Measurements from ENCODE around the gene HOTAIR.

HOTAIR gene

DNA sequence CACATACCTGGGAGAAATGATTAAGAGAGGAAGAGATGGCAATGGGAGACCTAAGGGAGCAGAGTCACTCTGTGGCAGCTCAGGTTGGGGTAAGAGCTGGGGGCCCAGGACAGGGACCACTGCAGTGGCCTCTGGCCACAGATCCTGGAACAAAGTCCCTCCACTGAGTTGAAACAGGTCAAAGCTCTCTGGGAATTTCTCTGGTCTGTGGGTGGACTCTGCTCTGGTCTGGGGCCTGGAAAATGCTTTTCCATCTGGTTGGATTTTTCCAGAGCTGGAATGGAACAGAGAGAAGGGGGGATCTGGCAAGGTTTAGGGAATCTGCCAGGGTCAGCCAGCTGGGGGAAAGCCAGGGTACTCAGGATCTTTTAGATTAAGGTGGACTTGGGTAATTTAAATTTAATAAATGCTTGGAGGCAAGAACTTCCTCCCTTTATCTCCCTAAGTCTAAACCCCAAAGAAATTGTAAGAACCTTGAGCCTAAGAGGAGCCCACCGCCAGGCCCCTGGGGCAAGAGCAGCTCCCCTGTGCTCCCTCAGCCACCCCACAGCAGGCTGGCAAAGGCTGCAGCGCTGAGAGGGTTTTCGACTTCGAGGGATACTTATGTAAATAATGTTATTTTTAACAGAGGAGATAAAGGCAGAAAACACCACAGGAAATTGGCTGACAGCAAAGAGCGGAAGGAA lies 13.9 kb upstream of the HOTAIR start:
- DNase-seq (ENCODE audit: low read depth in 2 of 2) = no peak

DNA sequence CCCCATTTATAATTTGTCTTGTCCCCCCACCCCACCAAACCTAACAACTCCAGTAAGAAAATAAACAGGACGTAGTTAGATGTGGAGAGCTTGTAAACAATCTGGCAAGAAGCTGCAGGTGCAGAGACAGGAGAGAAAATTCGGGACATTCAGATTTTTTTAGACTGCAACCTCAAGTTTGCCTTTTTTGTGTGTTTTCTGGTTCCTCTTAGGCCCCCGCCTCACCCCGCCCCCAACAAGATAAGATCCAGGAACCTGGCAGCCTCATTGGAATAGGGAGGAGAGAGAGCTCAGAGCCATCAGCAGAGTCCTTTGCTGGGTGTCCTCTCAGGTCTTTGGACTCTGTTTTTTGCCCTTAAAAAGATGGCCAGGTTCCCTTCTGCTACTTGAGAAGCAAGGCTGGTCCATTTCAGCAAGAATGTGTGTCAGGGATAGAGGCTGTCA lies 13.1 kb upstream of the HOTAIR start:
- DNase-seq (ENCODE audit: low read depth in 2 of 2) = no peak

DNA sequence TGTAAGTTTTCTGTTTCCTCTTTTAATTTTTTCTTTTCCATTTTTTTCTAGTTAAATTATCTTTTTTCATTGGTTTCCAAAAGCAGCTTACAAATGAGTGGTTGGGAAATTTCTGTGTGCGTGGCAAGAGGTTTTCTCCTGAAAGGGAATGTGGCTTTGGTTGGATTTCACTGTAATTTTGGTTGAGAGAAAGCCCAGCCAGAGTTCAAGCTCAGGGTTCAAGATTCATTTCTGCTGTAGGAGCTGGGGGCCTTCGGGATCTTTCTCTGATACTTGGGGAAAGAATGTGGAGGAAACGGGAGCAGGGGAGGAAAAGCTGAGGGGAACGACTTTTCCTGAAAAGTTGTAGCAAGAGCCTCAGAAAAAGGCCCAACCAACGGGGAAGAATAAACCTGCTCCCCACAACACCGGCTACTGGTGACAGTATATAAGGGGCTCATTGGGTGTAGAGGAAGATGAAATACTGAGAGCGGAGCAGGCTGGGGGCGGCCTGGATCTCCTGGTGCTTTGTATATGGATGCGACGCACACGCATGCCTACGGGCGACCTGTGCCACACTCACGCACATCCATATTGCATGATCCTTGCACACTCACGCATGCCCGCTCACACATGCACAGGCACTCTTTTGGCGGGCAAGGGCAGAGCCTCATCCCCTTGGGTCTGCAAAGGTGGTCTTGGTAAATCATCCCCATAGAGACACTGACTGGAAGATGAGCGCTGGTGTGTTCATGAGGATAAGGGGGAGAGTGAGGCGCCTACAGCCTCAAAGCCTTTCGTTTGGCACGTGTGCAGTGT lies 12.1 kb upstream of the HOTAIR start:
- DNase-seq (ENCODE audit: low read depth in 2 of 2) = no peak

DNA sequence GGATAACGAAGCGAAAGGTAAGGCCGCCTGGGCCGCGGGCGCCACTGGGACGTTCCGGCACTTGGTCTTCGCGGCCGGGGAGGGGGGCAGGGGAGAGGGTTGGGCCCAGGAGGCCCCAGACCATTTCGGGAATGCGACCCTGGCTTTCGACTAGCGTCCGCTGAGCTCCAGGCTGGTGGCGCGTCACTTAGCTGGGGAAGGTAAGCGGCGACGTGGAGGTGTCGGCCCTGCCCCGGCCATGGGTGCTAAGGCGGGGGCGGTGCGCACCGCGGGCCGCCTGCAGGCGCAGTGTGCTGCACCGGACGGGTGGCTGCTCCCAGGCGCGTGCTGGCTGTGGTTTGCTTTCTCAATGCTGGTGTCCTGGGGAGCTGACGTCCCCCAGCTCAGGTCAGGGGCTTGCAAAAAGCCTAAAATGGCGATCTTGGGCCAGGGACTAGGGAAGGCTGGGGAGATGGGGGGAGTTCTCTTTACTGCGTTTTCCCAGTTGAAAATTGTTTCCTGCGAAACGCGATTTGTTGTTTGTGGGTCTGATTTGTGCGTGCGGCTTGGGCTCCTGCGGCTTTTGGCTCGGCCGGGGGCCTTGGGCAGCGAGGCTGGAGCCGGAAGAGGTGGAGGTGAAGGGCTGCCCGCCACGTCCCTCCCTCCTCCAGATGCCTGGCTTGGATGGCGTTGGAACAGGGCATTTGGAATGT lies 11.4 kb upstream of the HOTAIR start:
- no peak for DNase-seq (ENCODE audit: low read depth in 2 of 2)

DNA sequence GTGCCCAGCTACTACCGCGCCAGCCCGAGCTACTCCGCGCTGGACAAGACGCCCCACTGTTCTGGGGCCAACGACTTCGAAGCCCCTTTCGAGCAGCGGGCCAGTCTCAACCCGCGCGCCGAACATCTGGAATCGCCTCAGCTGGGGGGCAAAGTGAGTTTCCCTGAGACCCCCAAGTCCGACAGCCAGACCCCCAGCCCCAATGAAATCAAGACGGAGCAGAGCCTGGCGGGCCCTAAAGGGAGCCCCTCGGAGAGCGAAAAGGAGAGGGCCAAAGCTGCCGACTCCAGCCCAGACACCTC lies 10.9 kb upstream of the HOTAIR start:
- DNase-seq (ENCODE audit: low read depth in 2 of 2) = no peak

DNA sequence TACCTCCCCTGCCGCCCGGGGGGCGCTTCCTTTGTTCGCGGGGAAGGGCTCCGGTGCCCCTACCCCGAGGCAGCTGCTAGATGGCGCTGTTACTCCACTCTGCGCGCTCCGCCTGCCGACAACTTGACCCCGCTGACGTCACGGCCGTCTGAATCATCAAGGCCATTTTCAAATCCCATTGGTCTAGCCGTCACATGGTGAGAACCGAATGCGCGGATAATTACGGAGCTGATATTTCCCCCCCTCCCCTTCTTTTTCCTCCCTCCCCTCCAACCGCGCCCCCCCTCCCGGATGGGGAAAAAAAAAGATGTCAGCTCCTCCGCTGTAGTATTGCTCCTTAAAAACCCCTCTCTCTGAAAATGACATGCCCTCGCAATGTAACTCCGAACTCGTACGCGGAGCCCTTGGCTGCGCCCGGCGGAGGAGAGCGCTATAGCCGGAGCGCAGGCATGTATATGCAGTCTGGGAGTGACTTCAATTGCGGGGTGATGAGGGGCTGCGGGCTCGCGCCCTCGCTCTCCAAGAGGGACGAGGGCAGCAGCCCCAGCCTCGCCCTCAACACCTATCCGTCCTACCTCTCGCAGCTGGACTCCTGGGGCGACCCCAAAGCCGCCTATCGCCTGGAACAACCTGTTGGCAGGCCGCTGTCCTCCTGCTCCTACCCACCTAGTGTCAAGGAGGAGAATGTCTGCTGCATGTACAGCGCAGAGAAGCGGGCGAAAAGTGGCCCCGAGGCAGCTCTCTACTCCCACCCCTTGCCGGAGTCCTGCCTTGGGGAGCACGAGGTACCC lies 10.3 kb upstream of the HOTAIR start, which contains the start of gene HOXC10:
TSS of gene HOXC10 (plus strand) at position 246 of the 791 bp plus-strand sequence. CDS start at position 360, 114 bp downstream.
- DNase-seq (ENCODE audit: low read depth in 2 of 2) = peak; percentile 77 to 81

DNA sequence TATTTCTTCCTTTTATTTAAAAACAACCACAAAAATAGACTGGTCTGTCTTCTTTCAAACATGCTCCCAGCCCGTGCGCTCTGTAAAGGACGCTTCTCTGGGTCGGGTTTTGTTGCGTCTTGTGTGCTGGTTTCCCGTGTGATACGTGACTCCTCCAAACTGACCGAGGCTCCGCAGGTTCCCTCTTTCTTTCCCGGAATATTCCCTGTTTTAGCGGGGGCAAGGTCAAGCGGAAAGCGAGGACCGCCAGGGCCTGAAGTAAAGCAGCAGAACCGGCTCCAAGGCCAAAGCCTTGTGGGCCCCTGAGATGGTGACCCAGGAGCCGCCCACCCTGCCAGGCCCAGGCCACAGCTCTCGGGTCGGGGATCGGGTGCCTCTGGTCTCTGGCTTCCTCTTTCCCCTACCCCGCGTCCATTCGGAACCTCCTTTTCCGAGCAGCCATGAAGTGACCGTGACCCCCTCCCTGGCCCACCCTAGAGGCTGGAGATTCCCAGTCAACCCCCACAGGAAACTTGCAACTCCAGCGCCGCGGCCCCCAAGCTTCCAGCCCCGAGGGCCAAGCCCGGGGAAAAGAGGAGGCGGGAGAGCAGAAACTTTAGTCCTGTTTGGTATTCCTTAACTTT lies 9.3 kb upstream of the HOTAIR start:
- no peak for DNase-seq (ENCODE audit: low read depth in 2 of 2)

DNA sequence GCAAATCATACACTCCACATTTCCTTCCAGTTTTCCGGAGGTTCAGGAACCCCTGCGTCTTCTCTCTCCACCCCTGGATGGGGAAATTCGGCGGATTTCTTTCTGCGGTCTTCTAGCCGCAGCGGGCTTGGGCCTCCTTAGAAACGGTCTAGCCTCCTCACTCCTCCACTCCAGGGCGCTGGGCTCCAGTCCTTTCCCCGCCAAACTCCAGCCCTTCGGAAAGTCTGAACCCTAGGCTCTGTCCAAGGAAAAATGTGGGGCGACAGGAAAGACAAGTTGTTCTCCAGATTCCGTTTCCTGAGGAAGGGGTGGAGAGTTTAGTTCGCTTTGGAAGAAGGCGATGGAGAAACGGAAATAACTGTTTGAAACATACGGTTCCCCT lies 8.8 kb upstream of the HOTAIR start:
- no peak for DNase-seq (ENCODE audit: low read depth in 2 of 2)

DNA sequence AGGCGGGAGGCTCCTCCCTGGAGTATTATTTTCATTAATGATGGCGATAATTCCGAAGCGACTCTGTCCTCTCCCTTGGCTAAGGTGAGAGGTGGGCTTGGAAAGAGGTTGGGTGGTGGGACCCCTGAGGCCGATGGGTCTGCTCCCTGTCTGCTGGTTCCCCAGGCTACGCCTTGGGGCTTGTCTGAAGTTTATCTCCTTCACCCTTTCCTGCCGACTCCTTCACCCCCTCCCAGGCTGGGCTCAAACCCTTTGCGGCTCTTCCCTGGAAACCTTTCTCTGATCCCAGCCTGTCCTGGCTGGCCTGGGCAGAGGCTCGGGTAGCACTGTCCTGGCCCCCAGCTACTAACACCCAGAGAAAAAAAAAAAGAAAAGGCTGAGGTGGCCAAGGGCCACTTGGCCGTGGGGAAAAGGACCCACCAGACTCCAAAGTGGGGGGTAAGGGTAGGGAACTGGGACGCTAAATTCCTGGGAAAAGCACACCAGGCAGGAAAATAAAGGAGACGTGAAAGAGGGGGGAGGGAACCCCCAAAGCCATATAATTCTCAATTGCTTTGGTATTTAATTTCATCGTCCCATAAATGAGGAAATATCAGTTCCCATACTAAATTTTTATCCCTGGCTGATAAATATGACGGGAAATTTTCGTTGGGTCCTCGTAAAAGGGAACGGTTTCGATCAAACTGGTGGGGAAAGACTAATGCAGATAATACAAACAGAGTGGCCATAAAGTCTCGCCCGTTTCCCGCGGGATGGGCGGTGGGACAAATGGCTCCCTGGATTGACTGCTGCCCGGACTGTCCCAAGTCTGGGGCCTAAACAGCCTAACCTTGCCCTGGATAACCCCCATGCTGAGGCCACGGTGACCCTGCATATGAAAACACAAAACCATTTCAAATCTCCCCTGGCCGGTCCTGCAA lies 8.2 kb upstream of the HOTAIR start:
- no peak for DNase-seq (ENCODE audit: low read depth in 2 of 2)

DNA sequence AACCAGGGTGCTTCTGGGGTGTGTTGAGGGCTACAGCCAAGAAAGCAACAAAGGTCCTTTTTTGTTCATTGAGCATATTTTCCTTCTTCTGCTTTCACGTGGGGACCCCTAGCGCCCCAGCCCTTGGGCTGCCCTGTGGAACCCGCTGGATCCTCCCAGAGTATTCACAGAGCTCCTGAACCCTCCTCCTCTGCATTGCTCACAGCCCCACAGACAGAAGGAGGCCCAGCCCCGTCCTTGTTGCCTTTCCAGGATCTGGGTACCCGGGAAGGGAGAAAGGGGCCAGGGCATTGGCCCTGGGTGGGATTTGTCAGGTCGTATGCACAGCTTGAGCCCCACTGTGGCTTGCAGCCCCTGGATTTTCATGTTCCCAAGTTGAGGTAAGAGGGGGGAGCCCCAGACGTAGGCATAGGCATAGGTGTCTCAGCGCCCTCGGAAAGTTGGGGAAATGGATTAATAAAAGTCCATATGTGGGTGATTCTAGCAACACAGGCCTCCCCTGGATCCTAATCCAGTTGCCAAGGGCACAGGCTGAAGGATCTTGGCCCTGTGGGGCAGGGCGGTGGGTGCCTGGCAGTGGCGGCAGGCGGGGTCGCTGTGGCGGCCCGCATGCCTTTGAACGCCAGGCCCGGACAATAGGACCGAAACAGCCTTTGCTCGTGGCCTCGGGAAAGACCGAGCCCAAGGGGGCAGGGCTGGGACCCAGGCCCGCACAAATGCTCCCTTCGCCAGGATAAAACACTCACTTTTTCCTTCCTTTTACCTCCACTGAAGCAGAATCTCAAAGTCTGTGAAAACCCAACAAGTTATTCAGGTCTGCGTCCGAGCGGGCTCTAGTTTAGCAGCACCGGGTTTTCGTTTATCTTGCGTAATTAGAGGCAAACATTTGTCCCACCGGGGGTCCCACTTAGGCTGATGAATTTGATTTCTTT lies 7.1 kb upstream of the HOTAIR start:
- DNase-seq (ENCODE audit: low read depth in 2 of 2) = no peak

DNA sequence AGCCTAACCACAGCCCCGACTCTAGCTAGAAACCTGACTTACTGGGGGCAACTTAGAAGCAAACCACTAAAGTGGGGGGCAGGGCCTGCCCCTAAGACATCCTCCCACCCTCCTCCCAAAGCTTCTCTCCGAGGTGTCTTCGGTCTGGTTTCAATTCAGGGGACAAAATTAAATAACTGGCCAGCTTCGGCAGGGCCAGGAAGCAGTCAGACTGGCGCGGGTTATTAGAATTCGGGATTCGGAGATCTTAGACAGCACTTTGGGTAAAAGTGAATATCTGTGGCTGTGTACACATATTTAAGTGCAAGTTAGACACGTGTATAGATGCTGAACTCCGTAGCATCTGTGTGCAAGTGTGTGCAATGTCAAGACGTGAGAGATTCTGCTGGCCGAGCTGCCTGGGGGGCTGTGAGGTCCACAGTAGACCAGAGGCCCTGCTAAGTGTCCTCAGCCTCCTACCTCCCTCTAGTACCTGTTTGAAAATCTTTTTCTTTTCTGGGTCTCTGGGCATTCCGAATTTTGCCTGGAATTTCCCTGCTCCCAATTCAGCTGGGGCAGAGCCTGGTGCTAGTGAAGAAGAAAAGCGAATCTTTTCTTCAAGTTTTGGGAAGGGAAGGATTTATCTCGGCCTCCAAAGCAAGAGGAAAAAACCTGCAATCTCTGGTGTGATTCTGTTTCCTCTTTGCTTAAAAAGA lies 6.2 kb upstream of the HOTAIR start:
- no peak for DNase-seq (ENCODE audit: low read depth in 2 of 2)

DNA sequence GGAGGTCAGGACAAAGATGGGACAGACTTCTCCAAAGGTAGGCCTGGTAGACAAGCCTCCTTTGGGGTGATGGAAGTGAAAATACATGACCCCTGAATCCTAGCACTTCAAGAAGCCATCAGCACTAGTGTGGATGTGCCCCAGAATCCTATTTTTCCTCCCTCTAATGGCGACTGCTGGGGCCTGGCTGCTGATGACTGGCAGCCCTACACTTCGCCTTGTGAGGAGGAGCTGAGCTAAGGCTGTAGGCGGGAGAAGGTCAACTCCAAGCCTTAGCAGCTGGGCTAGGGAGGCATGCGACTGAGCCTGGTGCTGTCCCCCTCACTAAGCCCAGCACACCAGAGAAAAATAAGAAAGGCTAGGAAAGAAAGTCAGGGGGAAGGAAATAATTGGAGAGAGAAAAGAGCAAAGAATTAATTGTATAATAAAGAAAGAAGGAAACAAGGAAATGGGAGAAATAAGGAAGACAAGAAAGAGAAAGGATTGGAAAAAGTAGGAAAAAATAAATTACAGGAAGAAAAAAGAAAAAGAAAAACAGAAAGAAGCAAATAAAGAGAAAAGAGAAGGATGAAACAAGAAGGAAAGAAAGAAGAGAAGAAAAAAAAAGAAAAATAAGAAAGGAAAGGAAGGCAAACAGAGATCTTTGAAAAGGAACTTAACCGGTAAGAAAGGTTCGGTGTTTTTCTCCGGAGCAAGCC lies 5.5 kb upstream of the HOTAIR start:
- no peak for DNase-seq (ENCODE audit: low read depth in 2 of 2)

DNA sequence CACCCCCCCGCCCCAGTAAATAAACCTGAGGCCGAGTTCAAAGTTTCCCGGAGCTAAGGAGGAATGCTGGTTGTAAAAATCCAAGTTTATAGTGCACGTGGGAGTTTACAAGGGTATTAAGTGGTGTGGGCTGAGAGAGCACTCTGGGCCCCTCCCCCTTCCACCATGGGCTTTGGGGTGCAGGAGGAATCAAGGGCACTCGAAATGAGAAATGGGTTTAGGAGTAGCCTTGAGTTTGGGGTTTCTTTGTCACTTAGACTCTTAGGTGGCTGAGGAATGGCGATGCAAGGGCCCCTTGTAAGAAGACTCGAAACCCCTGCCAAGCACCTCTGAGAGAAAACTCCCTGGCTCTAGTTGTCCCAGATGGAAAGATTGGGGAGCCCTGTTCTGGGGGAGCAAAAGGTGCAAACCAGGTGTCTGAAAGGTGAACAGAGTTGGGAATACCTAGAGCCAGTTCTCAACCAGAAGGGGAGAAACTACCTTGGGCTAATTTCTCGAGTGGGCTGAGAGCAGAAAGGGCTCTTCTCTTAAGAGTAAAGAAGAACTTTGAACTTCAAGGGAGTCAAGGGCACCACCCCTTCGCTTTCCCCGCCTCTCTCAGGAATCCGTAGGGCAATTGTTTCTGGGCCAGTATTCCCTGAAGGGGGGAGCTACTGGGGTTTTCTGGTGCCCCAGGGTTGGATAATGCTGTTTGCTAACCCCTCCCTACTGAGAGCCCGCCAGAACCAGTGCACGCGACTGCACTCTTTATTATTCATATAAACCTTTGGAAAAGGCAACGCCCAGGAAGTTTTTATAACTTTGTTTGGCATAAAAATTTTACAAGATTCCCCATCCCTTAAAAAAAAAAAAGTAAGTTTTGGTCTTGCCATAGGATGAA lies 4.0 kb upstream of the HOTAIR start:
- DNase-seq (ENCODE audit: low read depth in 2 of 2) = no peak

DNA sequence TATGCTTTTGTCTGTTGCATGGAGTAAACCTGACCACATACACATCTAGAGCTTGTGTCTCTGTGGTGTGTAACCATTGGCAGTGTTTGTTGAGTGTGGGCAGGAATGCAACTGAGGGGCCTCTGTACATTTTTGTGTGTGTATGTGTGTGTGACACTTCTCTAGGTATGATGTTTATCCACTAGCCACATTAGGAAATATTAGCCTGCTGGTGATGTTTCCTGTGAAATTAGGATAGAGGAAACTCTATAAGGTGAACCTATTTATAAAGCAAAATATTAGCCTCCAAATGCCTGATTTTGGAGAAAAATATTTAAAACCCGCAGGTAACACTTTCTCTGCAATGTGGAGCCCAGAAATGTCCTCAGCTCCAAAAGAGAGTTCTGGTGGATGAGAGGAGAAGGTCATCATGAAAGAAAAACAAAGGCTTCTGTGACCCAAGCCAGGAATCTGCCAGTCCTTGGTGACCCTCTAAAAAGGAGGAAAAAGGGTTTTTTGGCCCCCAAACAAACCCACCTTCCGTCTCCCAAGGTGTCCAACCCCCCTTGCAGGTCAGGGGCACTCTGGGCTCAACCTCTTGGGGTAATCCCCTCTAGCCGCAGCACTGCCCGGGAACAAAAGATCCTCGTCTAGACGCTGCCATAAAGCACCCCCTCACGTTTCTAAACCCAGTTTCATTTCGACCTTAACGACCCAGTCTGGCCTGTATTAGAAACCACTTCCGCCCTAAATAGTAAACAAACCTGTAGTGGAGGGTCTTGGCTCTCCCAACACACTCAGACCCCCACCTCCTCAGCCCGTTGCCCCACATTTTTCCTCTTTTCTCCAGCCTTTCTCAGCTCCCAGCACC lies 3.1 kb upstream of the HOTAIR start:
- no peak for DNase-seq (ENCODE audit: low read depth in 2 of 2)

DNA sequence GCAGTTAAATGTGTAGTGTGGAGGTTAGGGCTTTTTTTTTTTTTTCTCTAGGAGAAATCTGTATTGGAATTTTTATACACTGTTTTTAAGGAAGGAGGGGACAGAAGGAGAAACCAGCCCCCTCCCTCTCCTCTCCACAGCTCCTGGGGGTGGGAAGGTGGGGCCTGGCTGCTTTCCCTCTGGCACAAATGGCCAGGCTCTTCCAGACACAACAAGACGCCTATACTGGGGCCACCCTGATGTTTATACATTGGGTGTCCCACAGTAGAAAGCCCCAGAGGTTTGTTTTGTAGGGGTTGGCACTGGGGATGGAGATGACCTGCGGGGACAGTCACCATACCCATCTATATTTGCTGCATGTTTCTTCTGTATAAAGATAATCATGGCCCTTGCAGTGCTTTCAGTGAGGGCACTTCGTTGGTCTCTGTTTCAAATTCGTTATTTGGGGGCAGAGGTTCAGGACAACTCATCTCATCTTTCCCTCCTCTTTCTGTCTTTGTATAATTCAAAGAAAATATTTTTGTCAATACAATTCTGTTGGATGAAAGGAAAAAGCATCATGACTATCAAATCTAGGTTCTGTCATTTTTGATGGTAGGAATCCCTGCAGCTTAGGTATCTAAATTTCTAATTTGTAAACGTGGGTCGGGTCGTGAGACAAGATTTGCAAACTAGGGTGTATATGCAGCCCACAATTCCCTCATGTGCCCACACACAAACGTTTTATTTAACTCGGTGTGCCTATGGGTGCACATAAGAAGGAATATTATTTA lies 2.3 kb upstream of the HOTAIR start:
- no peak for DNase-seq (ENCODE audit: low read depth in 2 of 2)

Data from stimulated activated CD8-positive, alpha-beta memory T cell treated with anti-CD3 and anti-CD28 coated beads, Interleukin-15, amount 100 ng/mL, for 48 hours (primary cell).